Fibroblast of lung (primary cell): ENCODE data around the gene CNTN1.

ENCODE experiments used
- CTCF ChIP-seq, 2 donors: IDR thresholded peaks in 1 of 2; conservative IDR thresholded peaks in 1 of 2; 1 replicate in 1 of 2; 2 replicates in 1 of 2; pipeline ENCODE4 v1.5.1; 2011 to 2012; ENCODE audit warnings: low read length in 2 of 2, control low read depth in 1 of 2, inconsistent platforms in 1 of 2, low read depth in 1 of 2, mild to moderate bottlenecking in 1 of 2
- EZH2 ChIP-seq: IDR thresholded peaks from 2 replicates; pipeline ENCODE4 v1.5.1; 2012; ENCODE audit warnings: low read length, control low read depth, mild to moderate bottlenecking; ENCODE audit errors: missing control alignments

- no peak for TF ChIP-seq CTCF (conservative IDR thresholded peaks at IDR 0.05 in 1 of 2, IDR thresholded peaks at IDR 0.05 in 1 of 2; ENCODE audit: low read depth in 1 of 2, low read length in 2 of 2)
- no peak for TF ChIP-seq EZH2
These were observed 327.2 kb downstream of the CNTN1 start for GRCh38 chr12:41019461-41019860.
